Gastrocnemius medialis (tissue), 4 donors: ENCODE measurements around the gene ARL16. TPM values are rescaled to one million over a fixed set of nuclear protein-coding genes. Genes with fewer than 3 reads are reported as not detected.

ENCODE experiments used
- ATAC-seq, 2 donors: fragments of 150-250 bp; one replicate each; pipeline ENCODE4 v1.9.1; 2016
- DNase-seq, 2 donors: peaks; one replicate each; pipeline ENCODE4 v3.0.0-alpha.2; 2019
- H3K27ac ChIP-seq, 4 donors: fragments of 200-600 bp; sonication (generic); 1 replicate in 1 of 4; 2 replicates in 3 of 4; pipeline ENCODE4 v1.5.1; 2016 to 2018; ENCODE audit warnings: mild to moderate bottlenecking in 2 of 4, moderate library complexity in 1 of 4
- H3K27me3 ChIP-seq, 3 donors: fragments of 200-600 bp; sonication (generic) in 2 of 3; 1 replicate in 1 of 3; 2 replicates in 2 of 3; pipeline versions ENCODE4 v1.5.1 to v1.6.0; 2016 to 2019; ENCODE audit warnings: mild to moderate bottlenecking in 1 of 3, moderate library complexity in 1 of 3
- H3K36me3 ChIP-seq, 2 donors: fragments of 200-600 bp; sonication (generic) in 1 of 2; one replicate each; pipeline ENCODE4 v1.5.1; 2017 to 2018
- H3K4me1 ChIP-seq, 2 donors: fragments of 200-600 bp; sonication (generic) in 1 of 2; one replicate each; pipeline ENCODE4 v1.5.1; 2016 to 2017; ENCODE audit warnings: mild to moderate bottlenecking in 2 of 2
- H3K4me3 ChIP-seq, 4 donors: fragments of 200-600 bp; sonication (generic) in 3 of 4; 1 replicate in 1 of 4; 2 replicates in 3 of 4; pipeline ENCODE4 v1.5.1; 2016 to 2019; ENCODE audit warnings: mild to moderate bottlenecking in 2 of 4
- H3K9me3 ChIP-seq, 3 donors: fragments of 200-600 bp; sonication (generic) in 2 of 3; 1 replicate in 1 of 3; 2 replicates in 2 of 3; pipeline ENCODE4 v1.5.1; 2016 to 2019
- CTCF ChIP-seq, 5 experiments: fragments of 450-650 bp in 3 of 5; fragments of 200-600 bp in 2 of 5; sonication (generic) in 2 of 5; IDR thresholded peaks in 4 of 5; conservative IDR thresholded peaks in 1 of 5; 1 replicate in 4 of 5; 2 replicates in 1 of 5; pipeline ENCODE4 v1.5.1; 2016 to 2019; ENCODE audit warnings: antibody characterized with exemption in 5 of 5, mild to moderate bottlenecking in 3 of 5, moderate library complexity in 3 of 5
- POLR2A ChIP-seq, 2 donors: fragments of 450-650 bp; IDR thresholded peaks; one replicate each; pipeline ENCODE4 v1.6.1; 2017; ENCODE audit warnings: antibody characterized with exemption in 2 of 2, mild to moderate bottlenecking in 2 of 2, moderate library complexity in 2 of 2
- in situ Hi-C, 4 donors: fragments of 200-750 bp; cut with MboI; loops; one replicate each; pipeline versions ENCODE4 v1.15.0 to v1.8.0; 2017; ENCODE audit warnings: low sequenced_read_pairs in 4 of 4
- intact Hi-C: fragments of 100-400 bp; cut with DNase I; formaldehyde crosslinking; loops from one replicate; pipeline ENCODE4 v1.15.1; 2023; ENCODE audit warnings: low total_unique reads
- total RNA-seq, 4 donors: library from RNA; depleted of rRNA; stranded (reverse); fragments of >200 nt; gene quantifications; one replicate each; pipeline versions ENCODE4 v1.1.0 to v1.2.3, GENCODE V29; 2016

The ARL16 gene
- total RNA-seq, 4 donors from 2014 or later, result 12.9 to 23.6 (median 20.0) TPM

- H3K4me1 ChIP-seq, result no peaks in the 10 kb centered on the region
- peaks cover 31 to 35% (median 32%) of the 10 kb centered on the region in 3 donors for H3K27me3 ChIP-seq
- H3K4me3 ChIP-seq, result no peak overlapping the region
- DNase-seq (no peak), ATAC-seq (no peak)
- no peak overlapping the region for H3K27ac ChIP-seq
- in situ Hi-C loops, result no loop called here
- H3K36me3 ChIP-seq, result no peaks in the 10 kb centered on the region
- TF ChIP-seq POLR2A (IDR thresholded peaks at IDR 0.05), result no peak
- TF ChIP-seq CTCF (IDR thresholded peaks at IDR 0.05 in 4 of 5, conservative IDR thresholded peaks at IDR 0.05 in 1 of 5), result no peak
- no peaks in the 10 kb centered on the region for H3K9me3 ChIP-seq
- intact Hi-C loops, result no loop called here
Observed at GRCh38 chr17:81648013-81648706, 35.4 kb downstream of the ARL16 start.

GRCh38 chr17:81647640-81648012 lies 36.0 kb downstream of the ARL16 start:
- TF ChIP-seq CTCF (IDR thresholded peaks at IDR 0.05 in 4 of 5, conservative IDR thresholded peaks at IDR 0.05 in 1 of 5), result no peak
- Histone ChIP-seq H3K4me3 (no peak overlapping the region), H3K9me3 (no peaks in the 10 kb centered on the region), H3K4me1 (no peaks in the 10 kb centered on the region), H3K27ac (no peak overlapping the region), H3K27me3 (peaks cover 31 to 34% (median 32%) of the 10 kb centered on the region in 3 donors), H3K36me3 (no peaks in the 10 kb centered on the region)
- DNase-seq (no peak), ATAC-seq (no peak)
- in situ Hi-C loops, result no loop called here
- intact Hi-C loops, result no loop called here

- Histone ChIP-seq H3K27ac (no peak overlapping the region), H3K27me3 (peaks cover 31 to 34% (median 32%) of the 10 kb centered on the region in 3 donors), H3K36me3 (no peaks in the 10 kb centered on the region), H3K4me3 (no peak overlapping the region), H3K9me3 (no peaks in the 10 kb centered on the region), H3K4me1 (no peaks in the 10 kb centered on the region)
- in situ Hi-C loops (no loop called here), intact Hi-C loops (no loop called here)
- no peak for DNase-seq
- ATAC-seq, result no peak
- TF ChIP-seq CTCF (IDR thresholded peaks at IDR 0.05 in 4 of 5, conservative IDR thresholded peaks at IDR 0.05 in 1 of 5) (no peak), POLR2A (IDR thresholded peaks at IDR 0.05) (no peak)
Observed at GRCh38 chr17:81646869-81647600, 36.6 kb downstream of the ARL16 start.

- H3K27me3 ChIP-seq, result peaks cover 19 to 28% (median 27%) of the 10 kb centered on the region in 3 donors
- TF ChIP-seq POLR2A (IDR thresholded peaks at IDR 0.05), result no peak
- TF ChIP-seq CTCF (IDR thresholded peaks at IDR 0.05 in 4 of 5, conservative IDR thresholded peaks at IDR 0.05 in 1 of 5), result no peak
- in situ Hi-C loops (no loop called here), intact Hi-C loops (no loop called here)
- no peaks in the 10 kb centered on the region for H3K9me3 ChIP-seq
- H3K4me3 ChIP-seq, result no peak overlapping the region
- H3K36me3 ChIP-seq, result no peaks in the 10 kb centered on the region
- no peak overlapping the region for H3K27ac ChIP-seq
- ATAC-seq, result no peak
- no peaks in the 10 kb centered on the region for H3K4me1 ChIP-seq
- DNase-seq, result no peak
Observed at GRCh38 chr17:81644976-81645952, 38.3 kb downstream of the ARL16 start.
